Stimulated activated CD4-positive, alpha-beta T cell treated with anti-CD3 and anti-CD28 coated beads, TNF-alpha, amount 100 ng/mL, for 1 hour (primary cell): ENCODE data around the gene ZCCHC14.
"Not testable (repeated sequence)": the region's sequence is repeated elsewhere in the genome, so short reads cannot be mapped to it uniquely, and the experiment has no call there.

ENCODE experiments used
- DNase-seq, 3 donors: peaks; one replicate each; pipeline ENCODE4 v3.0.0-alpha.2; 2020; ENCODE audit warnings: low read depth in 3 of 3, low spot score in 1 of 3

Gene ZCCHC14

GRCh38 chr16:87482266-87482665 is 10.6 kb downstream of the ZCCHC14 start:
- no peak for DNase-seq

- DNase-seq, result not testable (repeated sequence)
Measured at GRCh38 chr16:87481711-87482110, 11.1 kb downstream of the ZCCHC14 start.

DNA sequence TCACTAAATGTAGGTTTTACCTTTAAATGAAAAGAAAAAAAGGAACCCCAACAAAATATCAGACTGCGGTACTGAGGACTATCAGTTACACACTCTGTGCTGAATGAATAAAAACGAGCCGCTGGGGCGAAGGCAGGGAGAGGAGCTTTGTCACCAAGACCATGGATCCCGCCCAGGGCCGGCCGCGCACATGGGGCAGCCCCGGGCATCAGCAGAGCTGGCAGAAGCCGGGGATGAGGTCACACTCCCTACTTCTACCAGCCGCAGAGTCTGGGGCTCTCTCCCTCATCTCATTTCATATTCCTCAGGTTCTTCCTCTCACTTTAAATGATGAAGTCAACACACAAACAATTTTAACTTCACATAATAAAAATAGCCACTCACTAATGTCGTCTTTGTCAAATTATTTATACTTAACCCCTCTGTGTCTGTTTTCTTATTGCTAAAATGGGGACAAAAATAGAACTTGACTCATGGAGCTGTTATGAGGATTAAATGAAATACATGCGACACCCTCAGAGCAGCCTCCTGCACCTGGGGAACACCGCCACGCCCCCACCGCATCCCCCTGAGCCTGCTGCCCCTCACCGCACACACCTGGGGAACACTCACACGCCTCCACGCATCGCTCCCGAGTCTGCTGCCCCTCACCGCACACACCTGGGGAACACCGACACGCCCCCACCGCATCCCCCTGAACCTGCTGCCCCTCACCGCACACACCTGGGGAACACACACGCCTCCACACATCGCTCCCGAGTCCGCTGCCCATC is 15.4 kb downstream of the ZCCHC14 start:
- not testable (repeated sequence) for DNase-seq

GRCh38 chr16:87474566-87474996 is 18.2 kb downstream of the ZCCHC14 start:
- DNase-seq, result no peak

DNA sequence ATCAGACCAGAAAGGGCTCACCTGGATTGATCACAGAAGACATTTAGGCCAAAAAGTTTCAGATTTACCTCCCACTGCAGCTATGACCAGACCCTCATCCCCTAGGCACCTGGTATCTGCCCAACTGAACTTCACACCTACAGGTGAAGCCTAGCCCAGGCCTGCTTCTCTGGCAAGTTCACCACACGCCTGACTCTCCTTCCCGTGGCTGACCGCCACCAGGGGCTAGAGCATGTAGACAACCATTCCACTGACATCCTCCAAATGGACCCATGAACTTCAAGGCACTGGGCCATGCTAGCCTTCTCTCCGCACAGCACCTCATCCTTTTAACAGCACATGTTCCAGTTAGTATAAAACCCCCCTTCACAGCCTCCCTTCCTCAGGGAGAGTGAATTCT is 18.8 kb downstream of the ZCCHC14 start:
- no peak for DNase-seq

- DNase-seq, result no peak
Measured at GRCh38 chr16:87472935-87473334, 19.9 kb downstream of the ZCCHC14 start.

- no peak for DNase-seq
Measured at GRCh38 chr16:87472142-87472778, 20.6 kb downstream of the ZCCHC14 start.

- no peak for DNase-seq
Measured at GRCh38 chr16:87471278-87472141, 21.3 kb downstream of the ZCCHC14 start.

DNA sequence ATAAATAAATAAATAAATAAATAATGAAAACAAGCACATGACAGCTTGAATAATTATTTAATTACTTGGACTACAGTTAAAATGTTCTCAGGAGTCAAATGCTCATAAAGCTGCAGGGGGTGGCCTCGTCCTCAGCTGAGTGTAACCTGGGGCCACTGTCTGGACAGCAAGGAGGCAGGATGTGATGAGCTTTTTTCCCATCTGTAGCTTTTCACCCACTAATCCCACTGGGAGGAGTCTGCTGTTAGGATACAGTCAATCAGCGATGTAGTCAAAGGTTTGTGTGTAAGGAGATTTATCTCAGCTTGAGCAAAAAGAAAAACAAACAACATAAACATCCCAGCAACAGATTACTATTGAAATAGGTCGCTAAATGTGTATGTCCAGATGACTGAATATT is 22.5 kb downstream of the ZCCHC14 start:
- no peak for DNase-seq

DNA sequence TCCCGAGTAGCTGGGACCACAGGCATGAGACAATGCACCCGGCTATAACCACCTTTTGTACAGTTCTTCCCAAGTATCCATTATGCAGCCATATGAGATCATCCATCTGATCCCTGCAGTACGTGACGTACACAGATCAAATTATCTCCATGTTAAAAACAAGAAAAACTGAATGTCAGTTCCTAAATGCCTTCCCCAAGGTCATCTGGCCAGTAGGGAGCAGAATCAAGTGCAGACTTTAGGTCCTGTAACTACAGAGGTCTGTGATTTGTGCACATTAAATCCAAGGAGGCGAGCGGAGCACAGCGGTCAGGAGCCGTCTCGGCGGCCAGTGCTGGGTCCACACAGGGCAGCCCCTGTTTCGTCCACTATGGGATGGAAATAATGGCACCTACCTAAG is 23.7 kb downstream of the ZCCHC14 start:
- DNase-seq, result no peak

DNA sequence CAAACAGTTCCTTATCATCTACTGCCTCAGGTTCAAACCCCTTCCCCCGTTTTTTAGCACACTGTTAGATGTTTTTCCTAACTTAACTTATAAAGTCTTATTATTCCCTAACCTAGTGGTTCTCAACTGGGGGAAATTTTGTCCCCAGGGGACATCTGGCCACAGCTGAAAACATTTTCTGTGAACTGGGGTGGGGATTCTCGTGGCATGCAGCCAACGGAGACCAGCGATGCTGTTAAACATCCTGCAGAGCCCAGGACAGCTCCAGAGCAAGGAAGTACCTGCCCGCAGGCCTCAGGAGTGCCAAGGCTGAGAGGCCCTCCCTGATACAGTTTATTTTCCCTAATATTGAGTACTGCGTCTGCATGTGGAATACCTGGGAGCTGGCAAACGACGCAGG is 24.3 kb downstream of the ZCCHC14 start:
- no peak for DNase-seq

- DNase-seq, result no peak
Measured at GRCh38 chr16:87466975-87467501, 25.8 kb downstream of the ZCCHC14 start.

- DNase-seq, result no peak
Measured at GRCh38 chr16:87465879-87466278, 26.9 kb downstream of the ZCCHC14 start.

DNA sequence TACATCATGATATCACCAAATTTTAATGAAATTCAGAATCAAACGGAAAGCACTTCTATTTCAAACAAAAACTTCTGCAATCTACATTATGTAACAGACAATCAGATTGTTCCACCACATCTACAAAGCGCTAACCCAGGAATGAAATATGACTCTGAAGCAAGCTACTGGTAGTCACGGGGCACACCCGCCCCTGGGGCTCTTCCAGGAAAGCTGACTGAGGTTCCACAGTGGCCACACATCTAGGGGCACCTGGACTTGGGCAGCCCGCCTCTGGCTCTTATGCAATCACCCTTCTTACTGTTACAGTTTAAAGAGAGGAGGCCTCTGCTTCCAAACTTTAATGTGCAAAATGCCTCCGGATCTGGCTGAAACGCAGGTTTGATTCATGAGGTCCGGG is 27.5 kb downstream of the ZCCHC14 start:
- DNase-seq, result no peak

DNA sequence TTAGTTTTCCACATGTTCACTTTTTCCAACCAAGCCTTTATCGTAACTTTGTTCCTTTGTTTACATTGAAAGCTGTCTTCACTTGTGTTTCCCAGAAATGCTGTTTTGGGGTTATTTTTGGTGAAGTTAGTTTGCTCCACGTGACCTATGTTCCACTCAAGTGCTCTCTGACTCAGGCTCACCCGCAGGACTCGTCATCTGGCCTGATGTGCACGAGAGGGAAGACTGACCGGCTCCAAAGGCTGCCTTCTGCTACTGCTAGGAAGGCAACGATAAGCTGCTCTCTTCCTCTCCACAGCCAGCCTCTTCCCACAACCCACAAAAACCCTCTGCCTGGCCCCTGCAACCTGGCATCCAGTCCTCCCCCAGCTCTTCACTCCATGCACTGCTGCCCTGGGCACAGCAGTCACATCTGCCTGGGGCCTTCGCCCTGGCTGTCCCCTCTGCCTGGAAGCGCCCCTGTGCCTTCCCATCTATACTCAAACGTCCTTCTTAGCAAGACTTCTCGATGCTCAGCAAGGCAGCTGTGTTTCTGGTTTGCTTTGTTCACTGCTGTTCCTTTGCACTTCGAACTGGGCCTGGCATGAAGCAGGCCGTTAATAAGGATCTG is 28.0 kb downstream of the ZCCHC14 start:
- no peak for DNase-seq

DNA sequence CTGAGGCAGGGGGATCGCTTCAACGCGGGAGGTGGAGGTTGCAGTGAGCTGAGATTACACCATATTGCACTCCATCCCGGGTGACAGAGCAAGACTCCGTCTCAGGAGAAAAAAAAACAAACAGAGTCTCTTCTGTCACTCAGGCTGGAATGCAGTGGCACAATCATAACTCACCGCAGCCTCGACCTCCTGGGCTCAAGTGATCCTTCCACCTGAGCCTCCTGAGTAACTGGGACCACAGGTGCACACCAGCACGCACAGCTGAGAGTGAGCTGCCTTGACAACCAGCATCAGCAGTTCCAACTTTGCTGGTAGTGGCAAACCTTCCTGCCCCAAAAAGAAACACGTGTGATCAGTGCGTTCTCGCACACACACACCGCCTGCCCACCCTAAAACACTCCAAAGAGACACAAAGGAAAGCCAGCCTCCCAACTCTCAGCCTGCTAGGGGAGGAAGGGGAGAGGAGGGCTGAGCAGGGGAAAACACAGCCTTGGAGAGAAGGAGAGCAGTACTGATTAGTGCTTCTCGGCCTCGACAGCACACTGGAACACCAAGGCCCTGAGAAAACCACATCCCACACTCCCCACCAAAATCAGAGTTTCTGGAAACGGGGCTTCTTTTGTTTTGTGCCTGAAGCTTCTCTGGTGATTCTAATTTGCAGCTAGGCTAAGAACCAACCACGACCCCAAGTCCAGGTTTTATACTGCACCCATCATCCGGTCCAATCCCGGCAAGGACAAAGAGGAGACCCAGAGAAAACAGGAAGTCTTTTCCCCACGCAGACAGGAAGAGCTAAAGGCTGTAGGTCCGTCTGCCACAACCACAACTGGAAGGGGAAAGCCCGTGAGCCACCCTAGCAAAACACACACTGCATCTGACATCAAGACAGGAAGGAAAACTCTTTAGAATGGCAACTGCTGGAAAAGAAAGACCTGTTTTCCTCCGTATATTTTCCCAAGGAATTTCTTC is 28.8 kb downstream of the ZCCHC14 start:
- peak in 2 of 3 donors; percentile 14 to 16 for DNase-seq

- DNase-seq, result no peak
Measured at GRCh38 chr16:87461466-87461991, 31.3 kb downstream of the ZCCHC14 start.

GRCh38 chr16:87460936-87461335 is 31.9 kb downstream of the ZCCHC14 start:
- DNase-seq, result no peak

DNA sequence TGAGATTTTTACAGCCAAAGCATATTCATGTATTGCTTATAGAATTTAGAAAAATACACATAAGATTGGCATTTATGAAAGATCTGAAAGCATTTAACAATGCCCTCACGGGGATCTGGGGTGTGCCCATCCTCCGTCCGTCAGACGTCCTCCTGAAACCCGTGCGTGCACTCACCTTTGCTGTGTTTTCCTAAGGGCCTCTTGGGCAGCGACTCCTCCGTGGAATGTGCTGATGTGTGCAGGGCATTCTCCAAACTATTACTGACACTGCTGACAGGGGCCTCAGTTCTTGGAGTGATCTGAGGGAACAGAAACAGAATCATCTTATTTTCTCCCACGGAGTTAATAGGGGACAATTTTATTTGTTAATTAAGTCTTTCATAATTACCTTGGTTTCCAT is 33.0 kb downstream of the ZCCHC14 start:
- DNase-seq, result no peak

DNA sequence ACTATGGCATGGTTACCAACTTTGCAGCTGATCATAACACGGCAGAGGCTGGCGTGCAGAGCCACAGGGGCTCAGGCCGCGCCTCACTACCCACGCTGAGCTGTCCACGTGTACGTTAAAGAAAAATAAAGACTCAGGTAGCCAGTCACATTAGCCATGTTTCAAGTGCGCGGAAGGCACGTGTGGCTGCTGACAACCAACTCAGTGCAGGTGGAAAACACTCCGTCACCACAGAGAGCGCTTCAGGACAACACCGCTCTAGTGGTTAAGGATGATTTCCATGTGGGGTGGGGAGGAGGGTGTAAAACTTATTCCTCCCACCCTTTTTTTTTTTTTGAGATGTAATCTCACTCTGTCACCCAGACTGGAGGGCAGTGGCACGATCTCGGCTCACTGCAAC is 33.8 kb downstream of the ZCCHC14 start:
- no peak for DNase-seq
